Activated CD8-positive, alpha-beta memory T cell treated with anti-CD3 and anti-CD28 coated beads, Interleukin-2, amount 50 U/mL, for 48 hours (primary cell): ENCODE results near the gene LYRM4.

Experiments used
- DNase-seq: peaks from one replicate; pipeline ENCODE4 v3.0.0-alpha.2; 2020

Gene LYRM4

DNA sequence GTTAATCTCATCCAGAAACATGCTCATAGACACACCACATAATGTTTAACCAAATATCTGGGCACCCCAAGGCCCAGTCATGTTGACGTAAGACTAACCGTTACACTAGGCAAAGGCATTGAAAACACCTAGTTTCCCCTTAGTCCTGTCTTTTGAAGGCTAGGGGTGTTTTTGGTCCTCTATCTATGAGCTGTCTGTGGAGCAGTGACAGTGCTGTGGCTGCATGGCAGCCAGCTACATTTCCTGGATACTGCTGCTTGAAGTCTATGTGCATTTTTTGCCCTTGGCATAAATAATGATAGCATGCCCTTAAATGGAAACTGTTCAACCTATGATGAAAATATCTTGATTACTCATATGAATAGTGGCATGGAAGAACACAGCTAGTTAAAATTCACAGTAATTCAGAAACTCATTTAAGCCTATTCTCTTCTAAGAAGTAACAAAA lies 19.2 kb upstream of the LYRM4 start:
- DNase-seq = no peak

- DNase-seq = no peak
Observed at GRCh38 chr6:5278565-5279120, 17.9 kb upstream of the LYRM4 start.

DNA sequence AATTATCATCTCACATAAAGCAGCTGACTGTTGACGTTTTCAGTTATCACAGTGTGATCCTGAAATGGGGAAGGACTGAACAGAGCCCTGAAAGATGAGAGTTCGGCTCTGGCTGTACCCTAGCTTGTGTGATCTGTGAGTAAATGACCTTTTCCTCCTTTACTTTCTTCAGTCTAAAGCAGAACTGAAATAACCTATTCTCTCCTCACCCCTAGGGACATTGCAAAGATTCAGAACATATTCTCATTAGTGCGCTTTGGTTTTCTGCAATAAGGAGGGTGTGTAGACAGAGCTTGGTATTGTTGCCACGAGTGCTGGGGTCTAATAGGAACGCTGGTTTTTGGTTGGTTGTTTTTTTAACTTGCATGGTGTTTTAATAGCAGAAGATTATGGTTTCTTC lies 17.3 kb upstream of the LYRM4 start:
- DNase-seq = no peak

DNA sequence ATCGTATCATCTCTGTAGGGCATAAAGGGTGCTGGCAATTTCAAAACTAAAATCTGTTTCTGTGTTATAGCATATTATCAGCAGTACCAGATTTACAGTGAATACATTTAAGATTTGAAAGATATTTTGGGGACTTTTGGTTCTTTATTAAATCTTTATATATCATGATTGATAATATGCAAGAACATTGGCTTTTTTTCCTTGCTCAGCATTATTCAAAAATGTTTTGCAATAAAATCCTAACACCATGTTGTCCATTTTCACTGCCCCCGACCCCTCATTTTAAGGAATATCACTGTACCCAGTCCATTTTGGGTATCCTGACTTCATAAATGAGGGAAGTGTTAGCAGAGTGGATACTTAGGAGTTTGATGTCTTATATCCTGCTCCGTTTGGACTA lies 16.8 kb upstream of the LYRM4 start:
- DNase-seq = no peak

DNA sequence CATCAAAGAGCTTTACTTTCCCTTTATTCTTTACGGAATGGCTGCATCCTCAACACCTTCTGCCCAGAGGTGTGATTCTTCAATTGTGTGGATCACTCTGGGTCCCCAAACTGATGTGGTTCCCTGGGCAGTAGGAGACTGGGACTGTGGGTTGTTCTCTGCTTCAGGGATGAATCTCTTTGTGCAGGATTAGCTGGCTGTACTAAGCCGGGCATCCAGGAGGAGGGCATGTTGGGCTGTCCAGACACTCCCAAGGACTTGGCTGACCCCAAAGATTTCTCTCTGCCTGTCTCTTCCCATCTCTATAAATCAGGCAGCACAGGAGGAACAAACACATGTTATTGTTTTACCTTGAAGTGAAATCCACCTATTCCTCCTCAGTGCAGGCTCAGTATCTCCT lies 15.8 kb upstream of the LYRM4 start:
- DNase-seq = no peak

GRCh38 chr6:5275497-5275896 lies 14.7 kb upstream of the LYRM4 start:
- DNase-seq = no peak

DNA sequence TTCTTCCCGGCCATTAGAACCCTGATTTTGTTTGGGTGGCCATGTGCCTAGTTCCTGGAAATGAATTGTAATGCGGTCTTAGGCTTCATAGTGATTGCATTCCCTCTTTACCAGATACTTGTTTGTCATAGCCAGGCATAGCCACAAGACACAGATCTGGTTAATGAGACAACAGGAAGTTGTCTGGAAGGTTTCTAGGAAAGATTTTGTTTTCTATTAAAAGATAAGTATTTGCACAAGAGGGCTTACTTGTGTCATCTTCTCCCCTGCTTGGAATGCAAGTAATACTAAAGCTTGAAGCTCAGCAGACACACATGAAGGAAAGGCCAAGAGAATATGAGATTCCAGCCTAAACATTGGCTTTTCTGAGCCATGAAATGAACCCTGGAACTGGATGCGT lies 13.5 kb upstream of the LYRM4 start:
- DNase-seq = no peak

GRCh38 chr6:5271926-5272325 lies 11.2 kb upstream of the LYRM4 start:
- no peak for DNase-seq

DNA sequence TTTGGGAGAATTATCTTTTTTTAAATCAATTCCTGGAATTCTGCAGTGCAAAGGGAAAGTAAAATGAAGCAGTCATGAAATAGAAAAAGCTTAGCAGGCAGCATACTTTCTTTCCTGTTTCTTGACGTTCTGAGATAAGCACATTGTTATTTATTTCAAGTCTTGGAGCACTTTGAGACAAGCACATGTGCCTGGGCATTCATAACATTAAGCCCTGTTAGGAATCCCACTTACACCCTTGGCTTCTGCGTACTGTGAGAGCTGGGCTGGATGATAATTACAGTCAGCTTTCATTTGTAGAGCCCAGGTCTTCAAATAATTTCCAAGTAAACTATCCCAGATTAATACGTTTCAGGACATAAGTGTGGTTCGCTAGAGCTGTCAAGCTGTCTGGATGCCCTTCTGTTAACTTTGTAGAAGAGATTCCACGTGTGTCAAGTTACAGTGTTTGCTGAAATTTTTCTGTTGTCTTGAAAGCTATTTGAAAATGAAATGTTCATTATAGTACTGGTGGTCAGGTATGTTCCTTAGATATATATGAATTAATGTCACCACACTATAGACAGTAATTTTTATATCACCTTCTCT lies 9.4 kb upstream of the LYRM4 start:
- no peak for DNase-seq

- no peak for DNase-seq
Observed at GRCh38 chr6:5266423-5266822, 5.7 kb upstream of the LYRM4 start.

GRCh38 chr6:5261545-5262109 lies 877 bp upstream of the LYRM4 start:
- DNase-seq = no peak

- DNase-seq = peak; percentile 82
Observed at GRCh38 chr6:5260111-5260620, 584 bp downstream of the LYRM4 start.

- DNase-seq = no peak
Observed at GRCh38 chr6:5259428-5259827, 1.3 kb downstream of the LYRM4 start.

GRCh38 chr6:5257400-5257799 lies 3.4 kb downstream of the LYRM4 start:
- no peak for DNase-seq

DNA sequence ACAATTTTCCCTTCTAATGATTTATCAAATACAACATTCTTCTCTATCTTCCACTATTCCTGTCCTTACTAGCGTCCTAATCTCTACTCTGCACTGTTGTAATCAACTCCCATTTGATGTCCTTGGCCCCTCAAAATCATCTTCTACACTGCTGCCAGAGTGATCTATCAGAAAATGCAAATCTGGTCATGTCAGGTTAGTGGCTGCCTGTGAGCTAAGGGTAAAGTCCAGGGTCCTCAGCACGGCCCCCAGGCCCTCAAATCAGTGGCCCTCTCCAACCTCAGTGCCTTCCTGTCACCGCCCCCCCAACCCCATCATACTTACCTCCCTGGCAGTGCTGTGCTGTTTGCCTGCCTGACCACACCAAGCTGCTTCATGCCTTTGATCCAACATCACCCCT lies 3.8 kb downstream of the LYRM4 start:
- DNase-seq = no peak

- no peak for DNase-seq
Observed at GRCh38 chr6:5250911-5251310, 9.8 kb downstream of the LYRM4 start.

GRCh38 chr6:5250451-5250850 lies 10.3 kb downstream of the LYRM4 start:
- no peak for DNase-seq

- no peak for DNase-seq
Observed at GRCh38 chr6:5249451-5250122, 11.2 kb downstream of the LYRM4 start.

DNA sequence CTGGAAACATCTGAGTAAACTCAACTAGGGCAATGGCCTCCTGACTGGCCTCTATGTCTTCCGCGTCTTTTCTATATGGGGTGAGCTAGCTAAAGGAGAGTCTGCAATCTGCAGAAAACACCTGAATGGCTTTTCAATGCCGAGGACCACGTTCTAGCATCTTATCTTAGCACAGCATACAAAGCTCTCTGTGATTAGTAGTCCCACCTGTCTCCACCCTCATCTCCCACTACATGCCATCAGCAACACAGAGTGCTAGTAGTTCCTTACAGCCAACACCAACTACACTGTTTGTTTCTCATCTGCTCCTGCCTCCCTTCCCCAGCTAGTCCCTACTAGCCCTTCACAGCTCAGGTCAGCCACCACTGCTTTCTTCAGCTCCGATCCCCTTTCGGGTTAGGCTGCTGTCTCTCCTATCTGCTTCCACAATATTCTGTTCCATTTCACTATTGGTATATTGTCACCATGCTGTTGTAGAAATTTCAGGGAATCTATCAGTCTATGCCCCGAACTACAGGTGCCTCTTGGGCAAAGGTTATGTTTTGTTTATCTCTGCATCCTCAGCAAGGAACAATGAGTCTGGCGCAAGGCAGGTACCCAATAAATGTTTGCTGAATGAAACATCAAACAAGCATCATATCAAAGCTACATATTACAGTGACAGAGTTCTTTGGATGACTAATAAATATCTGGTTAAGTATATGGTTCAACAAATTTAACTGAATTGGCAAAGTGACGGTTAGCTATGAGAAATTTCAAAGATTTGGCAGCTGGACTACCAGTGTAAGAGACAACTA lies 12.2 kb downstream of the LYRM4 start:
- no peak for DNase-seq

- DNase-seq = no peak
Observed at GRCh38 chr6:5247201-5247600, 13.5 kb downstream of the LYRM4 start.

DNA sequence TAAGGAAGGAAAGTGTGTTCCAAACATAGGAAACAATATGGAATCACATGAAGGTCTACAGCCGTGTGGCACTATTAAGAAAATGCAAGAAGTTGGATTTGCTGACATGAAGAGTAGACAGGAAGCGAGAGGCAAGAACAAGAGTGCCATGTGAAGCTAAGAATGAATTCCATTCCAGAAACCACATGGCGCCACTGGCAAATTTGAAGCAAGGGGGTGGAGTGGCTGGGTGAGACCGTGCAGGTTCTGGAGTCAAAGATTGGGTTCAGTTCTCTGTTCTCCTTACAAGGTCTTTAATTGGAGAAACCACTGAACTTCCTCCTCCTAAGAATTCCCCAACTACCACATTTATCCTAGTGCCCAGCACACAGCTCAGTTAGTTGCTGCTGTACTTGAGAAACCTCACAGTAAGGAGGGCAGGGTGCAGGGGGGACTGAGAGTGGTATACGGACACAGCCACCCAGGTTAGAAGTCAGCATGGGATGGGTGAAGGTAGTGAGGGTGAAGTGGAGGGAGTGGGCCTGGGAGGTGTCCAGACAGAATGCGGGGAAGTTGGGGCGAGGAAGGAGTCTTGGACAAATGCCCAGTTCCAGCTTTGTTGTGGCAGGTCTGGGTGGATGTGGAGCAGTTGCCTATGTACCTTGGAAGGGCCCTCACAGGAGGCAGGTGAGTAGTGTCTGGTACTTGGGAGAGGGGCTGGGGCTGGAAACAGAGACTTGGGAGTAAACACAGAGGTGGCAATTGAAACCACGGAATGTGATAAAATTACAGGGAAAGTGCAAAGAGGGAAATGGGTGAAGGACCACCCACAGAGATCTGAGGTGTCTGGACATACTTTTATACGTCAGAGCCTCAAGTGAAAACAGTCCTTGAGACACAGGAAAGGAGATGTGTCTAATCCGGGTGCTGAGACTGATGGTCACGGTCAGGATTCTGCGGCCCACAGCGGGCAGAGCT lies 14.3 kb downstream of the LYRM4 start:
- no peak for DNase-seq

DNA sequence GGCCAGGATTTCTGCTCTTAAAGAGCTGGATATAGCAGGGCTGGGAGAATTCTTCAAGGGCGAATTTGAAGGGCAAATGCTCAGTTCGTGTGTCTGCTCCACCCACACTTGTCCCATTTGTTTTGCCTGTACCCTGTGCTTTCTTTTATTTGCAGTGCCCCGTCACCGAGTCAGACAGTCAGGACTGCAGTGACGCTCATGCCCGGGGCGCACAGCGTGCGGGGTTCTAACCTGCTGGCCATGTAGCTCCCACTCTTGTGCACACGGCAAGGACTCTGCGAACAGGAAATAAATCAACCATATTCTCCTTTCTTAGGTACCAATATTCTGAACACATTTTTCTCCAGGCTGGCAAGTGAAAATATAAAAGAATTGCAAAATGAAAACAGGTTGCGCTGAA lies 17.7 kb downstream of the LYRM4 start:
- DNase-seq = no peak
